Stomach (tissue), 4 donors: ENCODE data around the gene SLC20A1.

Experiments
- POLR2A ChIP-seq, 4 donors: fragments of 450-650 bp; IDR thresholded peaks; one replicate each; pipeline ENCODE4 v1.6.1; 2016; ENCODE audit warnings: antibody characterized with exemption in 4 of 4, control low read depth in 2 of 4, mild to moderate bottlenecking in 1 of 4, moderate library complexity in 1 of 4
- POLR2AphosphoS5 ChIP-seq, 3 donors: sonication (generic); formaldehyde crosslinking; IDR thresholded peaks; one replicate each; pipeline ENCODE4 v1.6.1; 2016; ENCODE audit warnings: antibody characterized with exemption in 3 of 3
- TF ChIP-seq, protein P1 (sequence below), 7 experiments: fragments of 450-650 bp in 4 of 7; fragments of 200-600 bp in 3 of 7; sonication (generic) in 3 of 7; IDR thresholded peaks; one replicate each; pipeline ENCODE4 v1.5.1; 2016 to 2019; ENCODE audit warnings: antibody characterized with exemption in 7 of 7, control low read depth in 2 of 7, mild to moderate bottlenecking in 1 of 7

DNA sequence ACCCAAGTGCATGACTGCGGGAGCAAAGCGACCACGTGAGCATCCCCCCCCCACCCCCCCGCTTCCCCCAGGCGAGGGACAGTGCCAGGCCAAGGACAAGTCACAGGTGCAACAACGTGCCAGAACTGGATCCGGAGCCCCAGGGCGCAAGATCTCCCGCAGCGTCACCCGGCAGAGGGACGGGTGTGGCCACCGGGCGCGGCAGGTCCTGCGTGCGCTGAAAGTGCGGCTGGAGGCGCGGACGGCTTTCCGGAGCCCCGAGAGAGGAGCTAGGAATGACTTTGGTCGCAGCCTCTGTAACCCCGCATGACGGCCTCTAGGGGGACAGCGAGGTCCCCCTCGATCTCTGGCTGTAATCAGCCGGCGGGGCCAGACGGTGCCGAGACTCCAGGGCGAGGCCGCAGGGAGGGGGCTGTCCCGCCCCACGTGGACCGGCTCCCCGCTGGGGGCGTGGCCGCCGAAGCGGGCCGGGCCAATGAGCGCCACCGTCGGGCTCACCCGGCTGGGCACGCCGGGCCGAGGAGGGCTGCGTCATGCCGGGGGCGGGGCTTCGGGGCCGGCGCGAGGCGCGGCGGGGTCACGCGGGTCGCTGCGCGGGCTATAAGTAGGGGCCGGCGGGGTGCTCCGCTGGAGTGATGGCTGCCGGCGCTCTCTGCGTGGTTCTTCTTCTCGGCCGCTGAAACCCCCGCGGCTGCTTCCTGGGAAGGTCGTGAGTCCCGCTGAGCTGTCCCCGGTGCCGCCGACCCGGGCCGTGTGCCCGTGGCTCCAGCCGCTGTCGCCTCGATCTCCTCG lies at the start of gene SLC20A1:
- TF ChIP-seq, protein P1, sequence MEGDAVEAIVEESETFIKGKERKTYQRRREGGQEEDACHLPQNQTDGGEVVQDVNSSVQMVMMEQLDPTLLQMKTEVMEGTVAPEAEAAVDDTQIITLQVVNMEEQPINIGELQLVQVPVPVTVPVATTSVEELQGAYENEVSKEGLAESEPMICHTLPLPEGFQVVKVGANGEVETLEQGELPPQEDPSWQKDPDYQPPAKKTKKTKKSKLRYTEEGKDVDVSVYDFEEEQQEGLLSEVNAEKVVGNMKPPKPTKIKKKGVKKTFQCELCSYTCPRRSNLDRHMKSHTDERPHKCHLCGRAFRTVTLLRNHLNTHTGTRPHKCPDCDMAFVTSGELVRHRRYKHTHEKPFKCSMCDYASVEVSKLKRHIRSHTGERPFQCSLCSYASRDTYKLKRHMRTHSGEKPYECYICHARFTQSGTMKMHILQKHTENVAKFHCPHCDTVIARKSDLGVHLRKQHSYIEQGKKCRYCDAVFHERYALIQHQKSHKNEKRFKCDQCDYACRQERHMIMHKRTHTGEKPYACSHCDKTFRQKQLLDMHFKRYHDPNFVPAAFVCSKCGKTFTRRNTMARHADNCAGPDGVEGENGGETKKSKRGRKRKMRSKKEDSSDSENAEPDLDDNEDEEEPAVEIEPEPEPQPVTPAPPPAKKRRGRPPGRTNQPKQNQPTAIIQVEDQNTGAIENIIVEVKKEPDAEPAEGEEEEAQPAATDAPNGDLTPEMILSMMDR (IDR thresholded peaks at IDR 0.05) = peak in 1 of 7 experiments; percentile 25
- peak in 2 of 4 donors; percentile 30 to 98 for TF ChIP-seq POLR2A (IDR thresholded peaks at IDR 0.05)
- peak; percentile 38 to 98 (median 98) for TF ChIP-seq POLR2AphosphoS5 (IDR thresholded peaks at IDR 0.05)
